Activated CD4-positive, alpha-beta T cell treated with anti-CD3 and anti-CD28 coated beads, Interleukin-2, Interleukin-4, amounts not matched to agents 100 ng/mL and 50 ng/mL, durations not matched to agents 16 hours and 8 hours (primary cell): ENCODE measurements around the gene PDE4D.

Experiments used
- DNase-seq: peaks from one replicate; pipeline ENCODE4 v3.0.0-alpha.2; 2020; ENCODE audit warnings: low spot score

PDE4D gene

DNA sequence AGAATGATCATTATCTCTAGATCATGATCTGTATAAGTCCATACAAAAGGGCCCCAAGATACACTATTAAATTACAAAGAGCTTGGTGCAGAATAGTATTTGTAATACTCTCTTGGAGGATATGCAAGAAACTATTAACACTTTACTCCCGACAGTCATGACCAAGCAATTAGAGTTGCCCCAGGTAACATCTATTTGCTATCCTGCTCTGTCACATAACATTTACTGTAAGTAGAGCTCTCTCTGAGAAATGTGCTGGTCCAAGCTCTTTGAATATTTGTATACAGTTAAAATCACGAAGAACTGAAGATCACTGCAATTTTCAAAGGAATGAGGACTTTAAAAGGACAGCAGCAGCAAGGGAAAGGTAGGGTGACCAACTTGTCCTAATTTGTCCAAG, 757.0 kb downstream of the PDE4D start:
- DNase-seq: no peak

DNA sequence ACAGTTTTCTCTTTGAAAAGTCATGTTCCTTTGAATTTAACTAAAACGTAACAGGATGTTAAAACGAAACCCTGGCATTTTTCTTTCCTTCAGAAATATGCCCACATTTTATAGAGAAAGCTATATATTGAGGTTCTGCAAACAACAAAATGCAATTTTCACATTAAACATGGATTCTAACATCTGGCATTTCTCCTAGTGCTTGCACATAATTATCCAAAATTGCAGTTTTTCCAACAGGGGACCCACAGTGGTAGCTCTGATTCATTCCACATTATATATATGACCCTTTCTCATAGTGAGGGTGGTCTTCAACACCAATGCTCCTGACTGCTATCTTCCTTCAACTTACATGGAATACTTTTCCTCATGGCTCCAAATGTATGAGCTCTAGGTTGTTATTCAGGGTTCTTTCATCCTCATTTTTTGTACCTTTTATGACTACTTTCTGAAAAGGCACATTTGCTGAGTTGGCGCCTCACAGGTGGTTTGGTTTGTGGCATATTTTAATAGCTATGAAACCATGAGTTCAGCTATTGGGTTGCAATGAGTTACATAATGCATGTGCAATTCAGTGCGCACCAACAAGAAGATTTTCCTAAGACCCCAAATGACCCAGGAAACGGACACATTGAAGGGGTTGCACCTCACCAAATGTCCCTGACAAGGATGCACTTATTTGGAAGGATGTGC, 758.9 kb downstream of the PDE4D start:
- DNase-seq: no peak

DNA sequence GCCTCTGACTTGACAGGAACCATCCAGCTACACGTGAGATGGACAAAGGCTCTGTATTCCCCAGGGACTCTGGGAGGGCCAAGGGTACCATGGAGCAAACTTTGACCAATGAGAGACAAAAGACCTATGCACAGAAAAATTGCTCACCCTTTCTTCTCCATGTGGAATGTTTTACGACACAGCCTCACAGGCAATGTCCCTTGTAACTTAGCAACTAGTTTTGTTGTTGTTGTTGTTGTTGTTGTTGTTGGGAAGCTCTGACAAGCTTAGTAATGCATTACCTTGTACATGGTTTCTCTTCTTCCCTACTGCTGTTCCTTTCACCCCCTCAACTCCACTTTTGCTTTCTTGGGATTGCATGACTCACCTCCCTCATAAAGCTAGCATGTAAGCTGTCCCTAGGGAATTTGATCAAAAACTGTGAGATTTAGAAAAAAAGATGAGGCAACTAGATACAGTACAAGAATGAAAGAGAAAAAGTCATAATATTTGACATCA, 759.7 kb downstream of the PDE4D start:
- no peak for DNase-seq

DNA sequence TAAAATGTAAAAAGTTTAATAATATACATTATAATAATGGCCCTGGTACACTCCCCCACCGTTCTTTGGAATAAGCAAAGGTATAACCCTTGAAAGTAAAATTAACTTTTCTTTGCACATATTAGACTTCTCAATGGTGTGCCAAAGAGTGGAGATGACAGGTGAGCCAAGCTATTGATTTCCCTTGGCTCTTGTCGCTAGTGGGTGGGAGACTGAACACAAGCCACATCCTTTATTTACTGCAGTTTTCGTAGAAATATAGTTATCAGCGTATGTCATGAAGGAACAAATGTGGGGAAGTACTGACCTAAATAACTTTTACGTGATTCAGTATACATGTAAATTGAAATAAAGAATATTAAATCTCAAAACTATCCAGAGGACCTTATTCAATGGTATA, 761.4 kb downstream of the PDE4D start:
- DNase-seq: no peak

DNA sequence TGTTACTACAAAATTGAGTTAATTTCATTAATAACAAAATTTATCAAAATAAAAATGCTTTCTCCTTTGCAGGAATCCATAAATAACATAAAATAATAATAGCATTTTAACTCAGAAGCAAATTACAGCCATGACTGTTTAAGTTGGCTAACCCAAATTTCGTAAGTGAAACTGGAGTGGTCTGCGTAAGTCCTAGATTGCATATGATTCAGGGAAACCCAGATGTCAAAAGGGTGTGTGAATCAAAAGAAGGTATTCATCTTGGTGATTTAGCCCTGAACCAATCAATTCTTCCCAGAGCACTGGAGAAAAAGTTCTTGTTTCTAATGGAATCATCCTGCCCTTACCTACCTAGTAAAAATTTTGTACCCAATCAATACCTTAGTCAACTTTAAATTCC, 763.1 kb downstream of the PDE4D start:
- no peak for DNase-seq

DNA sequence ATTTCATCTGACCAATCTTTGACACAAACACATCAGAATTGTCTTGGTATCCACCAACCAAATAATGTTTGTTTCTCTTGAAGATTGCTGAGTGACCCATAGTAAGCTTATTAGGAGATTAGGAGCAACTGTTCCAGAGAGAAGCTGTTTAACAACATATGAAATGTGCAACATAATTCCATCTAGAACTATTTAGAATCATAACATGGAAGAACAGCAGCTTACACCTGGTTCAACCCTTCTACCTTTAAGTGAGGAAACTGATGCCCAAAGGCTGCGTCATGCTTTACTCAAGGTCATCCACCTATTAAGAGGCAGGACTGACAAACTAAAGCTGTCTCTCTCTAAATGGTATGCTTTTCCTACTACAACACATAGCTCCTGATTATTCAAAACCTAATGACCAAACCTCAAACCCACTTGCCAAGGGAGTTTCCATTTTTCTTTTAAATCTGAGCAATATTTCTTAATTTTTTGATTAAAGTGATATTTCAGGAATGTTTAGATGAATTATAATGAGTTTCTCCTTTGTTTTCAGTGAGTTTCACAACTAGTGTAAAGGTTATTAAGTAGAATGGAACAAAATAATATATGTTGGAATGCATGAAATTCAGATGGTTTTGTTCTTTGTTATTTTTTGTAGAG, 764.8 kb downstream of the PDE4D start:
- no peak for DNase-seq

DNA sequence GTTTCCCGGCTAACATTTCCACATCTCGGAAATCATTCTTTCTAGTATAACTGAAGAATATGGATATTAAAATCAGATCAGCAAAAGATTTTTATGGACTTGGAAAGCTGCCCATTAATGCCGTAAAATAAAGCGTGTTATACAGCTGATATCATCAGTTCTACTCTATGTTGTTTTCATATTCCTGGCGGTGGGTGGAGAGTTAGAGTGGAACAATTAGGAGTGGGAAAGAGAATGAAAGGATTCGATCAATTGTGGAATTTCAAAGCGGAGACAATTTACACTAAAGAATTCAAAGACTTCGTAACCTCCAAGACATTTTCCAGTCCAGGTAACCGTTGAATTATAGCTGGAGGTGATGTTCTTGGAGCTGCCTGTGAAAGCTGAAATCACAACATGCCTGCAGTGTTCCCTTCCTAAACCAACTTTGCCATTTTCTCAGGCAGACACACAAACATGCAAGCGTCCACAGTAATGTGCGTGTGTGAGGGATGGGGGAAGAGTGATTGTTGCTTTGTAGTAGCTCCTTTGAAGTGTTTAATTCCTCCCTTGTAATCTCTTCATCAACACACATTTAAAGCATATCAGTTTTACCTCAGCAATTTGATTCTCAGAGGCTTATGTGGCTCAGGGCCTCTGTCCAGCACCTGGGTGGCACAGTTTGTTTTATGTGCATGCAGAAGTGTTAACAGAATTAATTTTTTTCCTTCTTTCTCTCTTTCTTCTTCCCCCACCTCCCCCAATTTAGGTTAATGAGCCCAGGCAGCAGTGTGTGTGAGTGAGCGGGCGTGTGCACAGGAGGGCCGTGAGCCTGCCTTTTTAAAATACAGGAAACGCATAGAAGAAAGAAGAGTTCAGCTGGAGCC, 766.6 kb downstream of the PDE4D start:
- DNase-seq: peak; percentile 15

DNA sequence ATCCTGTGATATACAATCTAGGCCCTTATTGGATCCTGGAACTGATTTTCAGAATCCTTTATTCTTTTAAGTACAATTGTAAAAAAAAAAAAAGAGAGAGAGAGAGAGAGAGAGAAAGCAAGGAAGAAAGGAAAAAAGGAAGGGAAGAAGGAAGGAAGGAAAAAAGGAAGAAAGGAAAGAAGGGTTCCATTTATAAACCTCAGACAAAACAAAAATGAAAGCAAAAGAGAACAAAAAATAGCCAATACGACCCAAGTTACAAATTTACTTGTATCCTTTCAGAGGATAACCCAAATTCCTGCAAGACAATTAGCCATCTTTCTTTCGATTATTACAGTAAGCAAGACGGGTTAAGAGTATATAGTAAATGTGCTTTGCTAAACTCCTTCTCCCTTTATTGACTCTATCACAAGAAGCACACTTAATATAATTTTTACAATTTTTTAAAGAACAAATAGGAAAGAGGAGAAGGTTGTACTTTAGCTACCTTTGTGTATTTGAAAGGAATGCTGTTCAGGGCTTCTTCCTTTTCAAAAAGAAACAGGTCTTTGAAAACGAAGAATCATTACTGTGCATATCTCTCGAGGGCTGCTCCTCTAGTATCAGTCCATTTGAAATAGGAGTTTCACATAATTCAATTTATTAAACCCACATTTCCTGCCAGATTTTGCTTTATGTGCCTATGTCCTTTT, 767.4 kb downstream of the PDE4D start:
- no peak for DNase-seq

DNA sequence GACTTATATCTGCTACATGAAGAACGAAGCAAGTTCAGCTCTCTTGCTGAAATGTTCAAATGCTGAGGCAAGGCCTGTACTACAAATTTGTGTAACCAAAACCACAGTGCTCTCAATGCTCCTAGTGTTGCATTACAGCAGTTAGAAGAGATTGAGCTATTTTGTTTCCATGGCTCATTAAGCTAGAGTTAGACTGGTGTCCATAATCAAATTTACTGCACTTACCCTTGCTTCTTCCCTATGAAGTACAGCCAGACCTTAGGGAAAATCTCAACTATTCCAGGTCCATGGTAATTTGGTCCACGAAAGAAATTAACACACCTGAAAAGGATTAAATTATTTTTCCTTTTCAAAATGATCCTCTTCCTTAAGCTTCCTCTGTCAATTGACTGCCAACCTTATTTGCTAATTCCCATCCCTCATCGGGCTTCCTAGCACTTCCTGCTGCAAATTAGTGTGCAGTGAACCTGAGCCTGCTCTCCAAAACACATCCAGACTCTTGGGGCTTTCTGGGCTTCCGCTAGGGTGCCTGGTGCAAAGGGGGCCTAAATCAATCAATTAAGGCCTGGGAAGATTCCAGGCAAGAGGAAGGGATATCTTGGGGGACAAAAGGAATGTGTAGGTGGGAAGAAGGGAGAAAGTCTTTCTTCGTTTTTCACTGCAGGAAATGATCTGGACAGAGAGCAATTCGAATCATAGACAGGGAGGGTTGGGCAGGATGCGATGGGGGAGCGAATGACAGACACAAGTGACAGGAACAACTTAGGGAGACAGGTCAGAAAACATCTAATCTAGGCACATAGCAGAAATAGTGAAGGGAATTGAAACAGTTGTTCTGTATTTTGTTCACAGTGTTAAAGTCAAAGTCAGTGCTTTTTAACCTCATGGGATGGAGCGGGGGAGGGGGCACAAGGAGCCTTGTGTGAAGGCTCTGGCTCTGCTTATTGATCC, 768.2 kb downstream of the PDE4D start:
- DNase-seq: peak; percentile 71

DNA sequence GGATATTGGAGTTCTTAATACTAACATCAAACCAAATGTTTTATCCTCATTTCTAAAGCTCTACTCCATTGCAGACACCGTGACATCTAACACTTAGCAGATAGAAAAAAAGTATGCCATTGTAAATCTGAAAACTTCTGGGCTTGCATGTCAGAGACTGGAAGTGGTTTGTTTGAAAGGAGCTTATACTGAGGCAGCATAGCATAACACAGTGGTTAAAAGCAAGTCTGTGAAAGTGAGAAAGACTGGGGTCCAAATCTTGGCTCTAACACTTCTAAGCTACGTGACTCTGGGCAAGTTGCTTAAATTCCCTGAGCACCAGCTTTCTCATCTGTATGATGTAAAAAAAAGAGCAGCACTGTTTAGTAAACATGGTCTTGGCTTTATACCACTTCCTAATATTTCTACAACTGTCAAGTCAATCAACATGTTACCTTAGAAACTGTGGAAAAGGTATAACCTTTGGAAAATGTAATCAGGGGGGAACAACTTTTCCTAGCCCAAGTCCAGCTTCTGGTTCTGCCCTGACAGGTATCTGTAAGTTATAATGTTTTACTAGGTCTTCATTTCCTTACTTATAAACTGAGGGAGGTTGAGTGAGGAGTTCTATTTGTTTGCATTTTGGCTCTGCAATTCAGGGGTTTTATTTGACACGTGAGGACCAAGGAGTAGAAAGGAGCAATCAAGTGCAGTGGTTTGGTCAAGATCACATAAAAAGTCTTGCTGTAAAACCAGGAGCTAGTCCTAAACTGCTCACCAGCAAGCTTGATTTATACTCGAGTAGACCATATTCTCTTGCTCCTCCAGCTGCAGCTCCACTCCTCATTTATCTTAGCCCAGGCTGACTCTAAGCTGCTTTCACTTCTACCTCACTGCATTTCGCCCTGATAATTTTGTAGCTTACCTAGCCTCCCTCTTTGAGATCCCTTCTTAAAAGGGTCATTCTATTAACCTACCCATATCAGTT, 769.6 kb downstream of the PDE4D start:
- peak; percentile 52 for DNase-seq

DNA sequence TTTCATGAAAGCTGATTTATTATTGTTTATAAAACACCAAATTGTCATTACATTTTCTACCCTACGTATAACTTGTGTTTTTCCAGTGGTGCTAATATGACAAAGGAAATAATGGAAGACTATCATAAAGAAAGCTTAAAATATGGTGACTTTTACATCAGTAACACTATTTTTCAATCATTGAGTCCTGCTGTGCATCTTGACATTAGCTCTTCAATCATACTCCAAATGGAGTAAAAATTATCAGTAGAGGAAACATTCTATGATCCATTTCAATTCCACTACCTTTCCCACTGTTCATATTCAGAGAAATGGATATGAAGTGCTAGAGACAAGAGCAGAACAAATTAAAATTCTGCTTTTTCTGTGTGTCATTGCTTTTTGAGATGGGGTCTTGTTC, 774.0 kb downstream of the PDE4D start:
- no peak for DNase-seq

DNA sequence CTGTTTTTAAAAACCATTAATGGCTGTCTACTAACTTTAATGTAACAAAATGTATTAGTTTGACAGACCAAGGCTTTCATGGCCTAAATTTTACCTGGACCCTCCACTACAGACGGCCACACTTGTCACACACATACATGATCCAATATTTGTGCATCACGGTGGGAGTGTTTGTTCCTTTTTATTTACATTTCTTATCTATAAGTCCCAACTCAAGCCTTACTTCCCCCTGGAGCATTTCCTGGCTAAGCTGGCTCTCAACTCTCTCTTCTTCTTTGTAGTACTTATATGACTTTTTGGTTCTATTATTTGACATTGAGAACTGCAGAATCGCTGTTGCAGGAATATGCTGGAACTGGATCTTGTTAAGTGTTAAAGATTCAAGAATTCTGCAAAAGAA, 776.2 kb downstream of the PDE4D start:
- no peak for DNase-seq

DNA sequence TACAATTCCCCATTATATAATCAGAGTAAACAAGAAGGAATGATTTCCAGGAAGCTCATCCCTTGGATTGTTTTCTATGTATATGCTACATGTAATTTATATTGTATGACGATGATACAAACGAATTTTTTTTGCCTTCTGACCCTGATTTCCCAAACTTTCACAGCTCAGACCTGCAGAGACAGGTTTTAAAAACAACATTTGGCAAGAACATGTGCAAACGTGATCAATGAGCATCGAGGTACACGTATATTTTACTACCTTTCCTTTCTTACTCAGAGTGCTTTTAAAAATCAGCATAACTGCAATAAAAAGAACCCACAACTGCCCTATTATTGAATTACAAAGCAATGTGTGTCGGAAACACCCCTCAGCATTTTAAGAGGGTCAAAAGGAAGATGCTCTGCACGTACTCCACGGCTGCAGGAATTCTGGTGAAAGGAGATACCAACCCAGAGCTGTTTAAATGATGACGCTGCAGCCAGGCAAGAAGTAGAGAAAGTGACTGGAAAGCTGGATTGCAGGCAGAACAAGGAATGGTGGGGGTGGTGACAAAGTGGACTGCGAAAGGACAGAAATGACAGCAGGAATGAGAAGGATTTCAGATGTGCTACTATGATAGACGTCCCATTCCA, 777.2 kb downstream of the PDE4D start:
- no peak for DNase-seq

DNA sequence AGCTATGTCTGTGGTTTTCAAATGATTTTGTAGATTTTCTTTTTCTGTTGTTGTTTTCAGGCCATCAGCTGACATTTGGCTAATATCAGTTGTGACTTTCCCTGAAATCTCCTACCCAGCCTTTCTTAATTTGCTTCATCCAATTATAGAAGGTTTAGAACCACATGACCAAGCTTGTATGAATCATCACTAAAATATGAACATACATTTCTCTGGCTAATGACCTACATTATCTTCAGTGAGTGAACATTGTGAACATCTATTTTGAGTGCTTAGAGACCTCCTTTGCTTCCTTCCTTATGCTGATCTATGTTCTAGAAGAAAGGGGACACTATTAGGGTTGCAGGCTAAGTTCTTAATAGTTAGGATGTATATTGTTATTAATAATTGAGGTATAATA, 778.2 kb downstream of the PDE4D start:
- no peak for DNase-seq

DNA sequence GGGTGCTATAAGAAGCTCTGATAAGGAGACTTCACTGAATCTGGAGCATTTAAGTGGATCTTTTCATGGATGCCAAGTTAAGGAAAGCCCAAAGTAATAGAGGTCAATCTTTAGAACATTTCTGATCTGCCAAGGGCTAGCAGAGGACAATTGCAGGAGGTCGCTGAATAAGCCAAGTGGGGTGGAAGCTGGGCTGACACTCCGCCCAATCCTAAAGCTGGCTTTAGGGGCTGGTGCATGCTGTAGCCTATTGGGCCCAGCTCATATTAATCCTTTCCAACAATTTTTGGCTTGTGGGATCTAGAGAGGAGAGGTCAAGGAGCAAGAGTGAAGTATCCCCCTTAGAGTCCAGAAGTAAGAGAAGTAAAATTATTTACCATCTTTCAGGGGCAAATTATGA, 784.1 kb downstream of the PDE4D start:
- no peak for DNase-seq

DNA sequence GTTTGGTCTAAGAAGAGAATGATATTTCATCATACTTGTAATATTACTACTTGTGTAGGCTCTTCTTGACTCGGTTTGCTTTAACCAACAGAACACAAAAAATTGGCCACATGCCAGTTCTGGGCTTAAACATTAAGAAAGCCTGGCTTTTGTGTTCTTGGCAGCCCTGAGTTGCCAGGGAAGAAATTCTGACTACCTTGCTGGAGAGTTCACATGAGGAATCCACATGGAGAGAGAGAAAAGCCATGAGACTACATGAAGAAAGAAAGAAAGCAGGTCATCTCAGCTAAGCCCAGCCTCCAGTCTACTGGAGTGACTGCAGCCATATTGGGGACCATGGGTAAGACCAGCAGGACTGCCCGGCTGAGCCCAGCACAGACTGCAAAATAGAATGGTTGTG, 785.8 kb downstream of the PDE4D start:
- DNase-seq: no peak

DNA sequence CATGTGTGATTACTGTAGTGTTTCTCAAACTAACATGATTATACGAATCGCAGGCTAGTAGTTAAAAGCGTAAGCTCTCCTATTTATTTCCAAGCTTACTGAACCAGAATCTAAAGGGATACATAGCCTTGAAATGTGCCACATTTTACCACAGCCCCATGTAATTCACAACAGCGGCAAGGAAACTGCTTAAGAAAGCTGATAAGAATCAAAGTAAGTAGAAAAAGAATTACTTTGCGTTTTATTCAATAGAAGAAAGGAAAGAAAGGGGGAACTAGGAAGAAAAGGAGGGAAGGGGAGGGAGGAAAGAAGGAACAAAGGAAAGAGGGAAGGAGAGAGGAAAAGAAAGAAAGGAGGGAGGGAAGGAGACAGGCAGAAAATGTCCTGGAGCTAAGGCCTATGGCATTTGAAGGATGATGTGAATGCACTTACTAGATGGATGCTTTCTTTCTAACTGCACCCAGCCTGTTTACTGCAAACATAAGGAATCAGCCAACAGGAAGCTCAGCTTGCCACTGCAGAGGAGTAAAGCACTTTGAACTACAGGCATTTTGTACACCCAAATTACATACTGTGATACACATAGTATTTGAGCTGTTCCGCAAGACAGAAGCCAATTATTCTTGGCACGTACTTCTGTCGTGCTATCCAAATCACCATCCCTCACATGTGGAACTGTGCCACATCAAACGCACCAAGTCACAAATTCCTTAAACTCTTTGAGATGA, 789.0 kb downstream of the PDE4D start:
- no peak for DNase-seq

DNA sequence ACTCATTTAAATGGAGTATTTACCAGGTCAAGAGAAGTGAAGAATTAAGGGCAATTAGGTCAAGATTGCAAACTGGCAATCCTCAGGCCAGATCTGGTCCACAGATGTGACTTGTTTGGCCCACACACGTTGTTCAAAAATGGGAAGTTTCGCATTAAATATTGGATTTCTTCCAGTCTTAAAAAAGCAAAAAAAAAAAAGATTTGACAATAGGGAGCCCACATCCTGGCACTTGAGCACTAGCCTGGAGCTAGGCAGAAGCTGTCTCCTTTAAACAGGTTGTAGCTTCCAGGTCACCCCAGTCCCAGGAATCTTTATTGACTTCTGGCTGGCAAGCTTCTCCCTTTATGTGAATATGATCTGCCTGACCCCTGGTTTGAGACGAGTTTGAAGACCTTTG, 790.2 kb downstream of the PDE4D start:
- DNase-seq: no peak

DNA sequence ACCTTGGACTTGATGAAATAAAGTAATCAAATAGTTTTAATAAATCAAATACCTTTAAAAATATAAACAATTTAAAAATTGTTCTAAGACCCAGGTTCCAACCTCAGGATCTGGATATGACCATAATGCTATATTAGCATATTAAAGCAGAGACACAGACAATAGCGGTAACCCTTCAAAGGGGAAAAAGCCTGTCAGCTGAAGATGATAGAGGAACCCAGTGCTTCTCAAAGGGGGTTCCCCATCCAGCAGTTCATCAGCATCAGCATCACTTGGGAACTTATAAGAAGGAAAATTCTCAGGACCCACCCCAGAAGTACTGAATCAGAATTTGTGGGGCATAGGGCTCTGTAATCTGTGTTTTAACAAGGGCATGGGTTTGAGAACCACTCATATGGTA, 791.1 kb downstream of the PDE4D start:
- no peak for DNase-seq
